ENCODE measurements around the gene LCA5.

Gene LCA5

GRCh38 chr6:79570129-79571029 lies 33.1 kb upstream of the LCA5 start:
- 0 out of 2 replicates have a peak overlapping the region, but pooled peaks have one; percentile 0 for H3K4me3 ChIP-seq (ENCODE audit: low read length)
- peak; percentile 34 for DNase-seq (ENCODE audit: low read depth)
- TF ChIP-seq CTCF (conservative IDR thresholded peaks at IDR 0.05; ENCODE audit: low read length), result peak; percentile 71

DNA sequence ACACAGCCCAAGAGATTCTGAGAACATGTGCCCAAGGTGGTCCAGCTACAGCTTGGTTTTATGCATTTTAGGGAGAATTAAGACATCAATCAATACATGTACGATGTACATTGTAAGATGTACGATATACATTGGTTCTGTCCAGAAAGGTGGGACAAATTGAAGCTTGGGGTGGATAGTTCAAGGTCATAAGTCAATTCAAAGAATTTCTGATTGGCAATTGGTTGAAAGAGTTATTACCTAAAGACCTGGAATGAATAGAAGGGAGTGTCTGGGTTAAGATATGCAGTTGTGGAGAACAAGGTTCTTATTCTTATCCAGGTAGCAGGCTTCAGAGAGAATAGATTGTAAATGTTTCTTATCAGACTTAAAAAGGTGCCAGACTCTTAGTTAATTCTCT lies 31.8 kb upstream of the LCA5 start:
- DNase-seq (ENCODE audit: low read depth), result no peak
- no peak for TF ChIP-seq CTCF (conservative IDR thresholded peaks at IDR 0.05; ENCODE audit: low read length)
- H3K4me3 ChIP-seq (ENCODE audit: low read length), result no peak overlapping the region

DNA sequence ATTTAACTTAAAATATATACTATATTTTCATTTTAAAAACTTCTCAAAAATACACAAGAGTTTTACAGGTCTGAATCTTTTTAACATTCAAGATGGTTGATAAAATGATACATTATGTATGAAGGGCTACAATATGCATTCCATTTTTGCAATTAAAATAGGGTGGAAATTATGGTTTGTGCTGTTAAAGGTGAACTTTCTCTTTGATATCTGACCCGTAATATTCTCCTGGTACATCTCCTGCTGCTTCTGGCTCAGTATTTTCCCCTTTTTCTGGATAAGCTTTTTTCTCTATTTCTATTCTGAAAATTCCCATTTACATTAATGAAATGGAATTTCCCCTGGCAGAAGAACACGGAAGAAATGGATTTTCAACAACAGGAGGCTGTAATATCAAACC lies 27.4 kb upstream of the LCA5 start:
- DNase-seq (ENCODE audit: low read depth), result no peak
- no peak overlapping the region for H3K4me3 ChIP-seq (ENCODE audit: low read length)
- no peak for TF ChIP-seq CTCF (conservative IDR thresholded peaks at IDR 0.05; ENCODE audit: low read length)

DNA sequence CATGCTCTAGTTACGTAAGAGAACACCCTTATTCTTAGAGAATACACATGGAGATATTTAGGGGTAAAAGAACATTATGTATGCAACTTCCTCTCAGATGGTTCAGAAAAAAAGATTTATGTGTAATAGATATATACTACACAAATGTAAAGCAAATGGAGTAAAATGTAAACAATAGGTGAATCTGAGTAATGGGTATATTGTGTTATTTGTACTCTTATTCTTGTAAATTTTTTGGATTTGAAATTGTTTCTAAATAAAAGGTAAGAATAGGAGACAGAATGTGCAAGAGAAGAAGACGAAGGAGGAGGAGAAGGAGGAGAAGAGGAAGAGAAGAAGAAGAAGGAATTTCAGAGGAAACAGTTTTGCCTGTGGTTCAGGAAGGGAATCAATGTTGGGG lies 22.5 kb upstream of the LCA5 start:
- no peak for TF ChIP-seq CTCF (conservative IDR thresholded peaks at IDR 0.05; ENCODE audit: low read length)
- DNase-seq (ENCODE audit: low read depth), result no peak
- no peak overlapping the region for H3K4me3 ChIP-seq (ENCODE audit: low read length)

DNA sequence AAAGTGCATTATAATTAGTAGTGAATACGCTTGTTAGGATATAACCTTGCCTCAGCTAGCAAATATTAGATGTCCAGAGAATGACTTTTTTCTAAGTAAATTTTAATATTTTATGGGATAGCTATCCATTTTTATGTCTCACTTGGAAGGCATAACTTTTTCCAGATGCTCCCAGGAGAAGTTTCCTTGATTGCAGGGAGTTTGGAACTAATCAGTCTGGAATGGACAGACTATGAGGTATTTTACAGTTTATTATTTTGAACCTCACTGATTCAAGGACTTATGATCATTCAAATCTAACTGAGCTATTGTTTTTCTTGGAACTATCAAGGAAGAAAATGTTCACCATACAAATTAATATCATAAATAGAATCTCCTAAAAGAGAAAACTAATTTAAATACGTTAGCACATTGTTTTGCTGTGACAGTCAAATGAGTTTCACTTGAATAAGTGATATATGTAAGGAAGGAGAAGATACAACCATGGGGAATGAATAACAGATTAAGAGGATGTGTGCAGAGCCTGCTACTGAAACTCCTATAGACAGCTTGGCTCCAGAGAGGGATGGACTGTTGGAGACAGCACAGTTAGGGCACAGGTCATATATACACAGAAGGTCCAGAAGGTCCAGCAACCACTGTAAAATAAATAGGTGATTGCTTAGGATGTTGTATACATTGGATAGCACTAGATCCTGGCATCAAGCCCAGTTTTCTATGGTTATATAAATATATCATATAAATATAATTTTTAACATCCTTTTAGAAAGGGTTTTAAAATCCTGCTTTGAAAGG lies 20.6 kb upstream of the LCA5 start:
- peak; percentile 12 for DNase-seq (ENCODE audit: low read depth)
- no peak overlapping the region for H3K4me3 ChIP-seq (ENCODE audit: low read length)
- no peak for TF ChIP-seq CTCF (conservative IDR thresholded peaks at IDR 0.05; ENCODE audit: low read length)

- no peak for DNase-seq (ENCODE audit: low read depth)
- no peak for TF ChIP-seq CTCF (conservative IDR thresholded peaks at IDR 0.05; ENCODE audit: low read length)
- no peak overlapping the region for H3K4me3 ChIP-seq (ENCODE audit: low read length)
Observed at GRCh38 chr6:79554305-79554704, 17.1 kb upstream of the LCA5 start.

All from AG10803 (cell line).